GM12878 (cell line): ENCODE results near the gene RAP2C. TPM values are rescaled to one million over a fixed set of nuclear protein-coding genes. Genes with fewer than 3 reads are reported as not detected.

Source experiments
- ATAC-seq: fragments of 200-7000 bp; cut with Tn5 transposase; 3 replicates; pipeline ENCODE4 v1.9.1; 2020; ENCODE audit warnings: mild to moderate bottlenecking, moderate library complexity
- BruUV-seq: library from RNA; stranded (reverse); fragments of 400-500 nt; replicated peaks from 2 replicates; lab custom pipeline; 2021; lab: Mats Ljungman, UMichigan
- CTCF ChIA-PET: fragments of 300-600 bp; sonication (Branson Sonifier 250); formaldehyde crosslinking; extraction: SDS; loops from one replicate; lab custom pipeline; 2021; ENCODE audit warnings: inconsistent platforms; lab: Yijun Ruan, JAX
- POLR2A ChIA-PET: fragments of 350-600 bp; formaldehyde crosslinking; extraction: SDS; loops from one replicate; lab custom pipeline; 2021; ENCODE audit warnings: inconsistent platforms; lab: Charles Lee
- RAD21 ChIA-PET: fragments of 300-600 bp; sonication (Branson Sonifier 250); formaldehyde crosslinking; loops from one replicate; lab custom pipeline; 2023; ENCODE audit warnings: antibody characterized with exemption; ENCODE audit not compliant: unreplicated experiment; lab: Charles Lee
- SMC1A ChIA-PET: fragments of 300-600 bp; sonication (Branson Sonifier 250); formaldehyde crosslinking; loops from one replicate; lab custom pipeline; 2023; ENCODE audit not compliant: unreplicated experiment, uncharacterized antibody; lab: Charles Lee
- DNase-seq: peaks from one replicate; pipeline ENCODE4 v3.0.0-alpha.2; 2011; ENCODE audit warnings: low read depth, low spot score
- FAIRE-seq: peaks from 3 replicates; lab custom pipeline; 2011; peaks lifted over from hg19 to GRCh38; lab: Jason Lieb, UNC
- H2AFZ ChIP-seq: 2 replicates; pipeline ENCODE4 v1.6.0; 2011; ENCODE audit warnings: low read depth, low read length, control low read depth; ENCODE audit not compliant: control insufficient read depth
- H3K27ac ChIP-seq: 2 replicates; pipeline ENCODE4 v1.5.1; 2011; ENCODE audit warnings: control low read depth; ENCODE audit not compliant: control insufficient read depth, insufficient read depth
- H3K27me3 ChIP-seq, 2 experiments: replicated peaks in 1 of 2; 2 replicates each; pipeline versions ENCODE4 v1.6.0 to v1.6.1; 2011; ENCODE audit warnings: low read length in 1 of 2; ENCODE audit not compliant: control insufficient read depth in 2 of 2, insufficient read depth in 2 of 2
- H3K36me3 ChIP-seq, 2 experiments: 2 replicates each; pipeline ENCODE4 v1.5.1; 2011; ENCODE audit warnings: low read length in 1 of 2; ENCODE audit not compliant: control insufficient read depth in 2 of 2, insufficient read depth in 2 of 2
- H3K4me1 ChIP-seq: 2 replicates; pipeline ENCODE4 v1.6.1; 2011; ENCODE audit warnings: mild to moderate bottlenecking, low read length, moderate library complexity, mixed read lengths; ENCODE audit not compliant: control insufficient read depth, insufficient read depth
- H3K4me2 ChIP-seq: 2 replicates; pipeline ENCODE4 v1.6.0; 2011; ENCODE audit warnings: control low read depth; ENCODE audit not compliant: control insufficient read depth, insufficient read depth
- H3K4me3 ChIP-seq: fragments of 200-600 bp; sonication (generic); 2 replicates; pipeline ENCODE4 v1.5.1; 2016
- H3K79me2 ChIP-seq: 2 replicates; pipeline ENCODE4 v1.6.0; 2011; ENCODE audit warnings: low read length; ENCODE audit not compliant: control insufficient read depth, insufficient read depth
- H3K9ac ChIP-seq: 2 replicates; pipeline ENCODE4 v1.8.0; 2011; ENCODE audit warnings: low read length, control low read depth, mixed read lengths; ENCODE audit not compliant: control insufficient read depth, insufficient read depth
- H3K9me3 ChIP-seq: replicated peaks from 3 replicates; pipeline ENCODE4 v1.5.1; 2011; ENCODE audit warnings: mild to moderate bottlenecking, low read length; ENCODE audit not compliant: control insufficient read depth, insufficient read depth
- H4K20me1 ChIP-seq: 2 replicates; pipeline ENCODE4 v1.6.0; 2011; ENCODE audit not compliant: control insufficient read depth, insufficient read depth
- IRF4 ChIP-seq: IDR thresholded peaks from 2 replicates; pipeline ENCODE4 v1.6.1; 2011; ENCODE audit warnings: low read depth, low read length
- MTA3 ChIP-seq: IDR thresholded peaks from 2 replicates; pipeline ENCODE4 v1.6.1; 2012; ENCODE audit warnings: low read length, inconsistent platforms, borderline replicate concordance
- RAD21 ChIP-seq: IDR thresholded peaks from 2 replicates; pipeline ENCODE4 v1.6.1; 2011; ENCODE audit warnings: mild to moderate bottlenecking, low read depth, low read length, moderate library complexity; ENCODE audit not compliant: insufficient read depth
- WGBS: methylation state at CpG from one replicate; pipeline ENCODE4 v1.1.6; 2016; ENCODE audit warnings: low lambda C conversion rate; ENCODE audit not compliant: insufficient replicate concordance, insufficient coverage; ENCODE audit errors: missing lambda C conversion rate; 5-methylcytosine and 5-hydroxymethylcytosine counted together
- in situ Hi-C: fragments of 300-500 bp; cut with MboI; formaldehyde crosslinking; loops from 9 replicates; pipeline ENCODE4 v1.14.3; 2018; ENCODE audit warnings: mixed read lengths
- intact Hi-C: fragments of 100-400 bp; cut with micrococcal nuclease; formaldehyde crosslinking; loops from one replicate; pipeline ENCODE4 v1.14.2; 2022; ENCODE audit not compliant: unreplicated experiment
- polyA plus RNA-seq, 11 experiments: library from polyadenylated mRNA; depleted of rRNA in 4 of 11; unstranded in 6 of 11; stranded (reverse) in 5 of 11; fragments of >200 nt; fragmentation: Nextera tagmentation in 4 of 11; fragmentation: Illumina TruSeq in 1 of 11; extraction: Ambion mirVana in 4 of 11; extraction: Trizol in 1 of 11; gene quantifications; 1 replicate in 1 of 11; 2 replicates in 10 of 11; pipeline versions ENCODE4 v1.2.1 to v1.2.3, GENCODE V29; 2011 to 2016; ENCODE audit warnings: inconsistent platforms in 2 of 11, missing spikeins in 2 of 11, low read depth in 1 of 11
- total RNA-seq, 4 experiments: library from RNA; depleted of rRNA in 3 of 4; stranded (reverse); fragments of >200 nt in 3 of 4; fragmentation: Illumina TruSeq in 1 of 4; extraction: Trizol in 1 of 4; gene quantifications; 2 replicates each; pipeline versions ENCODE4 v1.2.1 to v1.2.3, GENCODE V29; 2013 to 2021
- TF ChIP-seq, protein P1 (sequence below): fragments of 450-650 bp; IDR thresholded peaks from 2 replicates; pipeline ENCODE4 v1.6.1; 2017; ENCODE audit warnings: mild to moderate bottlenecking

Gene RAP2C
- total and polyA plus RNA-seq, 10 of the 15 experiments (the other 5 are each of a cell fraction or from before 2014, with no cell fraction given) = 17.1 to 32.1 (median 25.4) TPM

DNA sequence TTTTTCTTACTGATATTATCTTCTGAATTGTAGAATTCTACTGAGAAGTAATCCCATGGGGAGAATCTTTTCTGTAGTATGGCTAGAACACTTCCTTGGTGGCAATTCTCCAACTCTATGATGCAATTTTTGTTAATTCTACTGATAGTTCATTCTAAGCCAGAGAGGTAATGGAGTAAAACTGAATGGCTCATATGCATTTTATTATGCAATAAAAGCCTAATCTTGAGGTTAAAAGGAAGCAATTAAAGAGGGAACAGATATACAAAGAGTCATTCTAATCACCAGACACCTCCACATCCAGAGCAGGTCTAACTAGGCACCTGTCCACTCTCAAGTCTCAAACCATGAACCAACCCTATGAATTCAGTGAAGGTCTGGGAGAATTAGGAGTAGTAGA, 9.7 kb downstream of the RAP2C start (continued):
- TF ChIP-seq, protein P1, sequence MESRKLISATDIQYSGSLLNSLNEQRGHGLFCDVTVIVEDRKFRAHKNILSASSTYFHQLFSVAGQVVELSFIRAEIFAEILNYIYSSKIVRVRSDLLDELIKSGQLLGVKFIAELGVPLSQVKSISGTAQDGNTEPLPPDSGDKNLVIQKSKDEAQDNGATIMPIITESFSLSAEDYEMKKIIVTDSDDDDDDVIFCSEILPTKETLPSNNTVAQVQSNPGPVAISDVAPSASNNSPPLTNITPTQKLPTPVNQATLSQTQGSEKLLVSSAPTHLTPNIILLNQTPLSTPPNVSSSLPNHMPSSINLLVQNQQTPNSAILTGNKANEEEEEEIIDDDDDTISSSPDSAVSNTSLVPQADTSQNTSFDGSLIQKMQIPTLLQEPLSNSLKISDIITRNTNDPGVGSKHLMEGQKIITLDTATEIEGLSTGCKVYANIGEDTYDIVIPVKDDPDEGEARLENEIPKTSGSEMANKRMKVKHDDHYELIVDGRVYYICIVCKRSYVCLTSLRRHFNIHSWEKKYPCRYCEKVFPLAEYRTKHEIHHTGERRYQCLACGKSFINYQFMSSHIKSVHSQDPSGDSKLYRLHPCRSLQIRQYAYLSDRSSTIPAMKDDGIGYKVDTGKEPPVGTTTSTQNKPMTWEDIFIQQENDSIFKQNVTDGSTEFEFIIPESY = no peak
- TF ChIP-seq MTA3 = no peak

DNA sequence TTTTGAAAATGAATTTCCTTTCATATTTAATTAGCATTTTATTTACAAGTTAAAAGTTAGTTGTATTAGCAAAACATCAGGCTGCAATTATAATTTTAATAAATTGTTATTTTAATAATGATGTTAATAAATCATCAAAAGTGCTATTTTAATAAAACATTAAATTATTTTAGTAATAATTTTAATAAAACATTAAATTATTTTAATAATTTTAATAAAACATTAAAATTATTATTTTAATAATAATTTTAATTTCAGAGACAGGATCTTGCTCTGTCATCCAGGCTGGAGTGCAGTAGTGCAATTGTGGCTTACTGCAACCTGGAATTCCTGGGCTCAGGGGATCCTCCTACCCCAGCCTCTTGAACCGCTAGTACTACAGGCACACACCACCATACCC, 10.8 kb downstream of the RAP2C start:
- in situ Hi-C loops = no loop called here
- TF ChIP-seq IRF4 = no peak
- no peak for TF ChIP-seq RAD21

More for the DNA sequence above, 10.8 kb downstream of the RAP2C start:
- Histone ChIP-seq H3K27me3 (no peaks in the 10 kb centered on the region), H4K20me1 (no peaks in the 10 kb centered on the region), H3K36me3 (peaks cover 0 to 4% of the 10 kb centered on the region in 2 experiments; a peak in 2 of 4 replicates), H3K4me2 (no peak overlapping the region), H3K4me1 (no peaks in the 10 kb centered on the region), H3K79me2 (peaks cover 11% of the 10 kb centered on the region), H3K27ac (no peak overlapping the region), H3K4me3 (no peak overlapping the region), H3K9ac (no peak overlapping the region), H2AFZ (no peak overlapping the region), H3K9me3 (no peaks in the 10 kb centered on the region)
- no peak for FAIRE-seq
- CTCF ChIA-PET = interaction anchor here (1.0 to 3.4 kb wide), 7 partner anchors 9 to 381 kb away, joined by 3 to 16 read pairs (median 5); partner anchors contain the start of gene RAP2C
- intact Hi-C loops = no loop called here
- no peak for DNase-seq
- POLR2A ChIA-PET = no interaction called here
- SMC1A ChIA-PET = interaction anchor here (1.0 to 4.0 kb wide), 7 partner anchors 11 to 161 kb away, joined by 3 to 17 read pairs (median 3); partner anchors contain the start of gene RAP2C
- 53% methylated on average over 1 of the region's 1 CpG for WGBS
- RAD21 ChIA-PET = interaction anchor here (0.8 to 1.1 kb wide), 3 partner anchors 11 to 116 kb away, joined by 3 read pairs; partner anchors contain the start of gene RAP2C
- no peak for ATAC-seq
- BruUV-seq = no TSS peak
